Activated T-helper 2 cell treated with anti-CD3 and anti-CD28 coated beads, Interferon-gamma antibody, Interleukin-2, Interleukin-4, amounts not matched to agents 10 μg/mL and 5 μg/mL and 100 μg/mL, durations not matched to agents 14 hours and 24 hours and 36 hours (primary cell): Measurements from ENCODE around the gene PRKCZ. TPM values are rescaled to one million over a fixed set of nuclear protein-coding genes. Genes with fewer than 3 reads are reported as not detected.

Experiments used
- DNase-seq: peaks from one replicate; pipeline ENCODE4 v3.0.0; 2021; ENCODE audit warnings: low spot score
- H3K27ac Mint-ChIP-seq: one replicate; pipeline ENCODE4 v1.8.0; 2021; ENCODE audit warnings: mixed read lengths
- H3K27me3 Mint-ChIP-seq: one replicate; pipeline ENCODE4 v1.8.0; 2021; ENCODE audit warnings: low read depth, mixed read lengths
- H3K36me3 Mint-ChIP-seq: one replicate; pipeline ENCODE4 v1.8.0; 2021; ENCODE audit warnings: low read depth, mixed read lengths
- H3K4me1 Mint-ChIP-seq: one replicate; pipeline ENCODE4 v1.8.0; 2021; ENCODE audit warnings: low read depth, mixed read lengths
- H3K4me3 Mint-ChIP-seq: one replicate; pipeline ENCODE4 v1.8.0; 2021; ENCODE audit warnings: low read depth, mild to moderate bottlenecking, moderate library complexity, mixed read lengths
- H3K9me3 Mint-ChIP-seq: one replicate; pipeline ENCODE4 v1.8.0; 2021; ENCODE audit warnings: mixed read lengths
- intact Hi-C: fragments of 100-400 bp; cut with micrococcal nuclease; formaldehyde crosslinking; loops from one replicate; pipeline ENCODE4 v1.15.1; 2023
- total RNA-seq: library from RNA; stranded (reverse); gene quantifications from 2 replicates; pipeline ENCODE4 v1.2.3, GENCODE V29; 2022

Gene PRKCZ
- total RNA-seq, 1 donor from 2014 or later = 3.6 TPM

DNA sequence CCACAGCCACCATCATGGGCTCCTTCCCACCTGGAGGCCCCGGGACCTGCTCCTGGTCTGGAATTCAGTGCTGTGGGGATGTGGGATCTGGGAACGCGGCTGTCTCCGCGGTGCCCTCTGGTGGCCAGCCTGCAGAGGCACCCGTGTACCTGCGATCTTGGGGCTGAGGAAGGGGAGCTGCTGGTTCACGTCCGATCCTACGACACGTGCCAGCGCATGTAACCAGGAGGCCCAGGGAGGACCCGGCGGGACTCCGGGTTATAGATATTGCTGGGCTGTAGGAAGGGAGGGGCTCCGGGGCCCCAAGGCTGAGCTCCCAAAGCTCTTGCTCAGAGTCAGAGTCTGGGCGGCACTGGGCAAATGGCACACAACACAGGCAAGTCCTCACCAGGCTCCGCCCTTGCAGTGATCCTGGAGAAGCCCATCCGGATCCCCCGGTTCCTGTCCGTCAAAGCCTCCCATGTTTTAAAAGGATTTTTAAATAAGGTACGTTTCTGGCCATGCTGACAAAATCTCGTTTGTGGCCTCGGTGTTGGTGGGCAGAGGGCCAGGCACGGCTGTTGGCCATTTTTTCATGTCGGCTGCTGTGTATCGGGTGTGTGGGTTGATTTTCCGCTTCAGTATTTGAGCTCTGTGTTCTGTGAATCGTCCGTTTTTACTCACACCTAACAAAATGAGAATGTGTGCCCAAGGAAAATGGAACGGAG lies 124.3 kb downstream of the PRKCZ start:
- Mint-ChIP-seq H3K27me3 (no peaks in the 10 kb centered on the region), H3K4me1 (no peaks in the 10 kb centered on the region), H3K36me3 (no peaks in the 10 kb centered on the region), H3K27ac (no peak overlapping the region), H3K4me3 (peak overlapping the region; percentile 47), H3K9me3 (no peaks in the 10 kb centered on the region)
- no peak for DNase-seq
- intact Hi-C loops = no loop called here

DNA sequence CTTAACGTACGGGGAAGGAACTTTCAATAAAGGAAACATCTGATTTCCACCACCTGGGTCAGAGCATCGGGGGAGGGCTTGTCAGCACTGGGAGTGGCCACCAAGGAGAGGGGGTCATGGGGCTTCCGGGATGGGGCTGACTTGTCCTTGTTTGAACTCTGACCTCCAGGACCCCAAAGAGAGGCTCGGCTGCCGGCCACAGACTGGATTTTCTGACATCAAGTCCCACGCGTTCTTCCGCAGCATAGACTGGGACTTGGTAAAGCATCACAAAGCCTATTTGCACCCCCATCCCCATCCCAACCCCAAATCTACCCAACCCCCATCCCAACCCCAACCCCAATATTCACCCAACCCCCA lies 124.8 kb downstream of the PRKCZ start:
- Mint-ChIP-seq H3K27ac (no peak overlapping the region), H3K36me3 (no peaks in the 10 kb centered on the region), H3K4me3 (peak overlapping the region; percentile 47), H3K27me3 (no peaks in the 10 kb centered on the region), H3K9me3 (no peaks in the 10 kb centered on the region), H3K4me1 (no peaks in the 10 kb centered on the region)
- intact Hi-C loops = no loop called here
- no peak for DNase-seq

DNA sequence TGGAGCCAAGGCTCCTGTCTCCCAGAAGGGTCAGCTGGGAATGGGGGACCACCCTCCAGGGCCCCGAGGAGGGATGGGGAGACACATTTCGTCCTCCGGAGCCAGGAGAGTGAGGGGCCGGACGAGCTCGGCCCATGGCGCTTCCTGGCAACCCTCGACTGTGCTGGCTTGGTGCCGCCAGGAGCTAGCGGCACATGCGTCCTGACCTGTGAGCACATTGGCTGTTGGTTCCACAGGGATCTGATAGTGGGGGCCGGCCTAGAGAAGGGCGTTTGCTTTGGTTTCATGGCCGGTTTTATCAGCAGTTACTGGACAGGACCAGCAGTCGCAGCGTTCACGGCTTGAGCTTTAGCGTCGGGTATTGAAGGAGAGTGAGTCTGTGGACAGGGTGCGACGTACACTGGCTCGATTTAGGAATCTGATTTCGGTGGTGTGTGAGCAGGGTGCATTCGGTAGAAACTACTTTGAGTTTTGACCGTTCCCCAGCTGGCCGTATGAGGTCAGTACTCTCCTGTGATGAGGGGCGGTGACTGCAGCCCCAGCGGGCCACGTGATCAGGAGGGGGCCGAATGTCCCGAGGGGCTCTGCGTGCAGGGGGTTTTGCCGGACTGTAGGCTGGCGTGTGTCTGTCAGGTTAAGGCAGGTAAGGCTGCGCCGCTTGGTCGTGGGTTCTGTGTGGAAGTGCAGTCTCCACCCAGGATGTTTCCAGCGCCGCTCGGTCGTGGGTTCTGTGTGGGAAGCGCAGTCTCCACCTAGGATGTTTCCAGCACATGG lies 125.7 kb downstream of the PRKCZ start:
- no peaks in the 10 kb centered on the region for H3K36me3 Mint-ChIP-seq
- no peak overlapping the region for H3K4me3 Mint-ChIP-seq
- H3K27me3 Mint-ChIP-seq = no peaks in the 10 kb centered on the region
- no peak overlapping the region for H3K27ac Mint-ChIP-seq
- intact Hi-C loops = no loop called here
- no peak for DNase-seq
- H3K4me1 Mint-ChIP-seq = no peaks in the 10 kb centered on the region
- H3K9me3 Mint-ChIP-seq = no peaks in the 10 kb centered on the region

DNA sequence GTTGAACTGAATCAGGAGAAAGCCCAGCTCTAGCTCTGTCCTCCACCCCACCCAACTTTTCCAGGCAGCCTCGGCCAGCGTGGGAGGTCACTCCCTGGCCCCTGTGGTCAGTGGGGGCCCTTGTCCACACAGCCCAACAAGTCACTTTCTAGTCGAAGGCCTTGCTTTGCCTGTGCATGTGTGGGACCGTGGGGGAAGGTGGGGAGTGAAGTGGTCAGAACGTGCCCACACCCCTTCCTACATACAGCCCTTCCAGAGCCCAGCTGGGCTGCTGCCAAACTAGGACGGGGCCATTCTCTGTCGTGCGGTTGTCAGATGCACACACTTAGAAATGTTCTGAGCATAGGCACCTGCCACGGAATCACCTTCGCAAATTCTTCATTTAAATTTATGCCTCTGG lies 126.4 kb downstream of the PRKCZ start:
- Mint-ChIP-seq H3K4me1 (no peaks in the 10 kb centered on the region), H3K36me3 (no peaks in the 10 kb centered on the region), H3K27ac (no peak overlapping the region), H3K9me3 (no peaks in the 10 kb centered on the region), H3K4me3 (no peak overlapping the region), H3K27me3 (no peaks in the 10 kb centered on the region)
- intact Hi-C loops = no loop called here
- DNase-seq = no peak

DNA sequence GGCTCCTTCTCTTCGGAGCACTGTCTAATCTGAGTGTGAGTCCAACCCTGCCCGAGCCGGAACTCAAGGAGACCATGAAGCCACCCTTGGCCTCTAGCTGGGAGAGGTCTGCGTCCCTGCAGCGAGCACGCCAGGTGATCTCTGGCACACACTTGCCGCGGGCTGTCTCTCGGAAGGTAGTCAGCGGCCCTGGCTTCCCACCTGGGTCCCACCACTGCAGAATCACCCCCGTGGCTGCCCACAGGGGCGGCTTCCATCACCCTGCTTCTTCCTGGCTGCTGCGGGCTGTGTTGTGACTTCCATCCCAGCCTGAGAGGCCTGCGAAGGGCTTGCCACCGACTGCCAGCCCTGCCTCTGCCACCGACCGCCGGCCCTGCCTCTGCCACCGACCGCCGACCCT lies 127.3 kb downstream of the PRKCZ start:
- H3K9me3 Mint-ChIP-seq = no peaks in the 10 kb centered on the region
- no peak for DNase-seq
- no peak overlapping the region for H3K27ac Mint-ChIP-seq
- no peaks in the 10 kb centered on the region for H3K4me1 Mint-ChIP-seq
- H3K36me3 Mint-ChIP-seq = no peaks in the 10 kb centered on the region
- H3K27me3 Mint-ChIP-seq = no peaks in the 10 kb centered on the region
- intact Hi-C loops = no loop called here
- no peak overlapping the region for H3K4me3 Mint-ChIP-seq

DNA sequence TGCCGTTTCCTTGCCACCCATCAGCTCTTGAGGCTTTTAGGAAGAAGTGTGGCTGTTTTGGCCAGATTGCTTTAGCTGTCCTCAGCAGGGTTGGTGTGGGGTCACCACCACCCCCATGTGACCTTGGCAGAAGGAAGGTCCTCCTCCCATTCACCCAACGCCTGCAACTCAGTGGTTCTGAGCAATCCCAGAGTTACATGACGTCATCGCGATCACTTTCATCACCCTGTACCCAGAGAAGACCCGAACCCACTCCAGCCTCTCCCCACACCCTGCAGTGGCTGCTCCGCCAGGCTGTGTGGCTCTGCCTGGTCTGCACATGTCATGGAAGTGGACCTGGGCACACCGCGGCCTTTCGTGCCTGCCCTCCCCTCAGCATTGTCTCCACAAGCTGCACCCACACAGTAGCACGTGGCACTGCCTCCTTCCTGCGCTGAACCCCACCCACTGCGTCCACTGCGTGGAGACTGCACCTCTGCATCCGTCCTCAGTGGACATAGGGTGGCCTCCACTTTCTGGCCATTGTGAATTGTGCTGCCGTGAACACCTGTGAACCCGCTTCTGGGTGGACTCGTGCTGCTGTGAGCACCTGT lies 127.8 kb downstream of the PRKCZ start:
- no peaks in the 10 kb centered on the region for H3K4me1 Mint-ChIP-seq
- no peaks in the 10 kb centered on the region for H3K27me3 Mint-ChIP-seq
- intact Hi-C loops = no loop called here
- H3K4me3 Mint-ChIP-seq = no peak overlapping the region
- H3K27ac Mint-ChIP-seq = no peak overlapping the region
- no peak for DNase-seq
- no peaks in the 10 kb centered on the region for H3K36me3 Mint-ChIP-seq
- no peaks in the 10 kb centered on the region for H3K9me3 Mint-ChIP-seq

DNA sequence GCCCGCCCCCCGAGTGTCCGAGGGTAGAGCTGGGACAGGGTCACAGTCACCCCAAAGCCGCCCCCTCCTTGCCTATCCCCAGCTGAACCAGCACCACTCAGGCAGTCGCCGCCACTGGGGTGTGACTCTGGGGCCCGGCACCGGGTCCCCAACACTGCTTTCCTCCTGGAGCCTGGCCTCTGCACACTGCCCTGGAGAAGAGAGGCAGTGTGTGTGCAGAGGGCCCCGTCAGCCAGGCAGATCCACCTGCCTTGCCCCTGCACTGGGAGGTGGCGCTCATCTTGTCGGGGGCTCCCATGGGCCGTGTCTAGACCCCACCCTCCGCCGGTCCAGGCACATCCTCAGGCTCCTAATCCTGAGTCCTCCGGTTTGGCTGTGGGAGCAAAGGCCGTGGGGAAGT lies 128.7 kb downstream of the PRKCZ start:
- no peaks in the 10 kb centered on the region for H3K4me1 Mint-ChIP-seq
- H3K27me3 Mint-ChIP-seq = no peaks in the 10 kb centered on the region
- no peaks in the 10 kb centered on the region for H3K36me3 Mint-ChIP-seq
- H3K27ac Mint-ChIP-seq = no peak overlapping the region
- H3K9me3 Mint-ChIP-seq = no peaks in the 10 kb centered on the region
- intact Hi-C loops = no loop called here
- no peak for DNase-seq
- H3K4me3 Mint-ChIP-seq = no peak overlapping the region

DNA sequence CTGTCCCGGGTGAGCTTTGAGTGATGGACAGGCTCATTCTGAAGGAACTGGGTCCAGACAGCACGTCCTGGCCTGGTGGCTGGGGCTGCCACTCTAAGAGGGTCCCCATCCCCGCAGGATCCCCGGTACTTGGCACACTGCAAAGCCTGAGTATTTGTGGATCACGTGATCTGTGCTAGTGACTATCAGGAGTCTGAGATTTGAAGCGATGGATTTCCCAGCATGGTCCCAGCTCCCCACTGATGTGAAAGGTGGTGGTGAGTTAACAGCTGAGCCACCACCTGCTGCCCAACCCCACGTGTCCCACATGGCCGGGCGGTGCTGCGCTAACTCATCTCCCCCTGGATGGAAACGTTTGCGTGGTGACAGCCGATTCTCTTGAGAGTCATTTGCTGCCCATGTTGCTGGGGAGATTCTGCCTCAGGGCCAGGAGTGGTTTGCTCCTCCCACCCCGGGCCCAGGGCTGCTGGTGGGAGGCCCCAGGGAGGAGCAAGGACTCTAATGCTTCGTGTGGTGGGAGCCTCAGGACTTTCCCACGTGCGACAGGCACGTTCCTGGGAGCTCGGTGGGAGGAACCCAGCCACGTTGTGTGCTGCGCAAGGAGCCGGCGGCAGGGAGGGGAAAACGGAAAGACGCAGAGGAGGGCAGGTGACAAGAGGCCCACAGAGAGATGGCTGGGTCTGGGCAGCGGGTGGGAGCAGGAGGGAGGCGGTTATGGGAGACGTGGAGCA lies 129.2 kb downstream of the PRKCZ start:
- Mint-ChIP-seq H3K4me3 (no peak overlapping the region), H3K36me3 (no peaks in the 10 kb centered on the region), H3K27ac (no peak overlapping the region), H3K9me3 (no peaks in the 10 kb centered on the region), H3K4me1 (no peaks in the 10 kb centered on the region), H3K27me3 (no peaks in the 10 kb centered on the region)
- DNase-seq = no peak
- intact Hi-C loops = no loop called here

DNA sequence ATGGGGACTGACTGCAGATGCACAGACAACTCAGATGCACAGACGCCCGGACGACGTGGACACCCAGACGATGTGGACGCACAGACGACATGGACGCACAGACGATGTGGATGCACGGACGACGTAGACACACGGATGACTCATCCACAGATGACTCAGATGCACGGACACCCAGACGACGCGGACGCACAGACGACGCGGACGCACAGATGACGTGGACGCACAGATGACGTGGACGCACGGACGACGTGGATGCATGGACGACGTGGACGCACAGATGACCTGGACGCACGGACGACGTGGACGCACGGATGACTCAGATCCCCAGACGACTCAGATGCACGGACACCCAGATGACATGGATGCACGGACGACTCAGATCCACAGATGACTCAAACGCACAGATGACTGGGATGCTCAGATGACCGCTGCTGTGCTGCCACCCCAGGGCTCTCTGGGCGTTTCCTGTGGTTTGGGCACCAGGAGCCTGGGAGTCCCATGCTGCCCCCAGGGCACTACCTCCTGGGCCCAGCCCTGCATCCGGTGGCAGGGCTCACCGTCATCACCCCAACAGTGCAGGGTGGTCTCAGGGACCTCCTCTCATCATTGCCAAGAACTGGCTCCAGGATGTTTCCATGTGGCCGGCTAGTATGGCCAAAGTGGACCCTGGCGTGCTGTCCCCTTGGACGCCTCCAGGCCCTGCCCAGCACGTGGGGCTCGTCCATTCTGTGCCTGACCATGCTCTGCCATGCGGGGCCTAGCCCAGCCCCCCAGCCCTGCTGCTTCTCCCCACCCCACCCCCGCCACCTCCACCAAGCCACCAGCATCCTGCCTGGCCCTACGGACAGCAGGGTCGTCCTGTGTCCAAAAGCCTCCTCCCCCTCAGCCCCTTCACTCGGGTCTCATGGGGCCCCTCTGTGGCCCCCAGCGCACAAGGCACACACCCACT lies 130.4 kb downstream of the PRKCZ start:
- Mint-ChIP-seq H3K27ac (no peak overlapping the region), H3K4me3 (no peak overlapping the region), H3K9me3 (no peaks in the 10 kb centered on the region), H3K36me3 (no peaks in the 10 kb centered on the region), H3K4me1 (no peaks in the 10 kb centered on the region), H3K27me3 (no peaks in the 10 kb centered on the region)
- DNase-seq = no peak
- intact Hi-C loops = no loop called here

DNA sequence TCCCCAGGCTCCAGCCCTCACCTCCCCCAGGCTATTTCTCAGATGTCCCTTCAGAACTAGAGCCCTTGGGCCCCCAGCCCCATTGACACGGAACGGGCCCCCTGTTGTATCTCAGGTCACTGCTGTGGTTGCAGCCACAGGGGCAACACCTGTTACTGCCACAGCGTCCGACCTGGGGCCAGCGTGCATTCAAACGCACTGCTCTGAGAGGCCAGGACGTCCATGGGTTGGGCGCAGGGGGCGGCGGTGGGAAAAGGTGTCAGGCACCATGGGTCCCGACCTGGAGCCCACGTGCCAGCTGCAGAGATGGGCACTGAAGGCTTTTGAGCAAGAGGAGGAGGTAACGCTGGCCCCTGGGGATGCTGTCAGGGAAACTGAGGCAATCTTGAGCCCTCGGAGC lies 131.1 kb downstream of the PRKCZ start:
- no peaks in the 10 kb centered on the region for H3K4me1 Mint-ChIP-seq
- no peaks in the 10 kb centered on the region for H3K36me3 Mint-ChIP-seq
- DNase-seq = no peak
- H3K9me3 Mint-ChIP-seq = no peaks in the 10 kb centered on the region
- H3K27ac Mint-ChIP-seq = no peak overlapping the region
- H3K27me3 Mint-ChIP-seq = no peaks in the 10 kb centered on the region
- intact Hi-C loops = no loop called here
- H3K4me3 Mint-ChIP-seq = no peak overlapping the region

DNA sequence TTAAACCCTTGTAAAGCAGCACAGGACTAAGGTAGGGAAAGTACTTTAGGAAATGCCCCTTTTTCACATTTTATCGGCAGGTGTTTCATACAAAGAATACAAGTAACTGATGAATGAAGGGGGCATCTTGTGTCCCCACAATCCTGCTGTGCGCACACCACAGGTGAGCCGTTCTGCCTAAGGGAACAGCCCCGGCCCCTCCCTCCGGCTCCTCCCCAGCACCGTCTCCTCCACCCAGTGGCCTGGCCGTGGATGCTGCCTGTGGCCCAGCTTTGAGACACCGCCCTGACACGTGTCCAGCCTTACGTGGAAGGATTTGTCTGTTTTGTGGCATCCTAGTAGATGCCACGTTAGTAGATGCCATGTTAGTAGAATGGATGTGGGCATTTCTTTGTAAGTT lies 131.5 kb downstream of the PRKCZ start:
- Mint-ChIP-seq H3K4me3 (no peak overlapping the region), H3K4me1 (no peaks in the 10 kb centered on the region), H3K9me3 (no peaks in the 10 kb centered on the region), H3K36me3 (no peaks in the 10 kb centered on the region), H3K27ac (no peak overlapping the region), H3K27me3 (no peaks in the 10 kb centered on the region)
- no peak for DNase-seq
- intact Hi-C loops = no loop called here

DNA sequence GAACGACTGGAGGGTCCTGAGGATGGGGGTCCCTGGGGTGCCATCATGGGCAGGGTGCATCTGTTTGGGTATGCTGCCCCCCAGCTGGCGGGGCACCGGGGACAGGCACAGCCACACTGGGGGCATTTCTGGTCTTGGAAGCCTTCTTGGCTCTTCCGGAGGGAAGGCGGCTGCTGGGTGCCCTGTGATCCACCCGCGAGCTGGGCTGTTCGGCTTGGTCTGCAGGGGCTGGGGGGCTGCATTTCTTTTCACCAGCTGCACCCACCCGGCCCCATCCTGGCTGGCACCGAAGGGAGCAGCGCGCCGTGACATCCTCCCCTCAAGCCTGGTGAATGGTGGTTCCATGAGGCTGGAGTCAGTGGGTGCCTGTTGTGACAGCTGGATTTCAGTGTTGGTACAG lies 132.2 kb downstream of the PRKCZ start:
- H3K27ac Mint-ChIP-seq = no peak overlapping the region
- no peak for DNase-seq

More for the DNA sequence above, 132.2 kb downstream of the PRKCZ start:
- Mint-ChIP-seq H3K4me1 (no peaks in the 10 kb centered on the region), H3K9me3 (no peaks in the 10 kb centered on the region), H3K36me3 (no peaks in the 10 kb centered on the region), H3K4me3 (no peak overlapping the region), H3K27me3 (no peaks in the 10 kb centered on the region)
- intact Hi-C loops = no loop called here
